GM23338 (cell line): Measurements from ENCODE around the gene EXOG.

Experiments
- CREB1 ChIP-seq: fragments of 250-450 bp; sonication (Bioruptor Pico); IDR thresholded peaks from 2 replicates; pipeline ENCODE4 v1.5.0; 2020; ENCODE audit warnings: low read depth, mild to moderate bottlenecking, moderate library complexity
- CTCF ChIP-seq, 2 experiments: fragments of 200-600 bp in 1 of 2; sonication (generic) in 1 of 2; conservative IDR thresholded peaks; 2 replicates each; pipeline versions ENCODE4 v1.5.1 to v1.6.1; 2016 to 2017; ENCODE audit warnings: antibody characterized with exemption in 2 of 2, low read depth in 2 of 2, mild to moderate bottlenecking in 2 of 2, moderate library complexity in 1 of 2
- JUNB ChIP-seq: IDR thresholded peaks from one replicate; pipeline ENCODE4 v1.6.1; 2016; ENCODE audit warnings: antibody characterized with exemption; ENCODE audit not compliant: unreplicated experiment

DNA sequence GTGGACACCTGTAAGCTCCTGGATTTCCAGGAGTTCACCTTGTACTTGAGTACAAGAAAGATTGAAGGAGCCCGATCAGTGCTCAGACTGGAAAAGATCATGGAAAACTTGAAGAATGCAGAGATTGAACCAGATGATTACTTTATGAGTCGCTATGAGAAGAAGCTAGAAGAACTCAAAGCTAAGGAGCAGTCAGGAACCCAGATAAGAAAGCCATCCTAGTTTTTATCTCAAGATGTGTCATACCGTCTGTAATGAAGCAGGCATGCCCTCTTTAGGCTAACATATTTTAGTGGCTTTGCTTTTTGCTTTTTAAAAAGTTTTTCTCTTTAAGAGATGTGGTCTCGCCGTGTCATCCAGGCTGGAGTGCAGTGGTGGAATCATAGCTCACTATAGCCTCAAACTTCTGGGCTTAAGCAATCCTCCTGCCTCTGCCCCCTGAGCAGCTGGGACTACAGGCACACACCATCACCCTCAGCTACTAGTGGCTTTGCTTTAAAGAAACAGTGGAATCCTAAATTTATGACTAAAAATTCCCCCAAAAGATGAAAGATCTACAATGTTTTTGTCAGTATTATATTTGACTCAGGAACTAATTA, 28.1 kb downstream of the EXOG start:
- no peak for TF ChIP-seq CTCF (conservative IDR thresholded peaks at IDR 0.05; ENCODE audit: low read depth in 2 of 2)
- TF ChIP-seq JUNB = no peak
- no peak for TF ChIP-seq CREB1 (CRISPR knock-in tag)
